GM13977 (cell line): Measurements from ENCODE around the gene KCNA10.

ENCODE experiments used
- DNase-seq: peaks from one replicate; pipeline ENCODE4 v3.0.0; 2012; ENCODE audit warnings: low spot score
- in situ Hi-C: fragments of 300-500 bp; cut with MboI; formaldehyde crosslinking; loops from one replicate; pipeline ENCODE4 v1.12.0; 2022; ENCODE audit warnings: low sequenced_read_pairs, low pct_unique_long_range_greater_than_20kb, mixed read lengths, inconsistent platforms; ENCODE audit not compliant: unreplicated experiment
- TF ChIP-seq, protein P1 (sequence below): IDR thresholded peaks from 2 replicates; pipeline ENCODE4 v1.5.1; 2012; ENCODE audit warnings: mild to moderate bottlenecking, control low read depth; ENCODE audit not compliant: insufficient read depth; ENCODE audit errors: extremely low read depth, missing control alignments

The KCNA10 gene

DNA sequence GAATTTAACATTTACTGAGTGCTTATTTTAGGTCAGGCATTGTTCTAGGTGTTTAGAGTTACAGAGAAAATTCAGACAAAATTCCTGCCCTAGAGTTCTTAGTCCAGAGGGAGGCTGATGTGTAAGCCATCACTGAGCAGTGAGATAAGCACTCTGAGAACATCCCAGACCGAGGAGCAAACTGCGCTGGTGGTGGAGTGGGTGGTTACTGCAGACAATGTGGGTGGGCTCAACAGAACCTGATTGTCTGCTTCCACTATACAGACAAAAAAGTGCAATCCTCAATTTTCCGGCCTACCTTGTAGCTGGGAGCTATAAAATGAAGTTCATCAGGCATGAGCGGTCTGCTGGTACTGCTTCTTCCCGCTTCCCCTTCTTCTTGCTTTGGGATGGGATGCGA, 44.5 kb downstream of the KCNA10 start:
- TF ChIP-seq, protein P1, sequence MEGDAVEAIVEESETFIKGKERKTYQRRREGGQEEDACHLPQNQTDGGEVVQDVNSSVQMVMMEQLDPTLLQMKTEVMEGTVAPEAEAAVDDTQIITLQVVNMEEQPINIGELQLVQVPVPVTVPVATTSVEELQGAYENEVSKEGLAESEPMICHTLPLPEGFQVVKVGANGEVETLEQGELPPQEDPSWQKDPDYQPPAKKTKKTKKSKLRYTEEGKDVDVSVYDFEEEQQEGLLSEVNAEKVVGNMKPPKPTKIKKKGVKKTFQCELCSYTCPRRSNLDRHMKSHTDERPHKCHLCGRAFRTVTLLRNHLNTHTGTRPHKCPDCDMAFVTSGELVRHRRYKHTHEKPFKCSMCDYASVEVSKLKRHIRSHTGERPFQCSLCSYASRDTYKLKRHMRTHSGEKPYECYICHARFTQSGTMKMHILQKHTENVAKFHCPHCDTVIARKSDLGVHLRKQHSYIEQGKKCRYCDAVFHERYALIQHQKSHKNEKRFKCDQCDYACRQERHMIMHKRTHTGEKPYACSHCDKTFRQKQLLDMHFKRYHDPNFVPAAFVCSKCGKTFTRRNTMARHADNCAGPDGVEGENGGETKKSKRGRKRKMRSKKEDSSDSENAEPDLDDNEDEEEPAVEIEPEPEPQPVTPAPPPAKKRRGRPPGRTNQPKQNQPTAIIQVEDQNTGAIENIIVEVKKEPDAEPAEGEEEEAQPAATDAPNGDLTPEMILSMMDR, result no peak
- in situ Hi-C loops, result no loop called here

DNA sequence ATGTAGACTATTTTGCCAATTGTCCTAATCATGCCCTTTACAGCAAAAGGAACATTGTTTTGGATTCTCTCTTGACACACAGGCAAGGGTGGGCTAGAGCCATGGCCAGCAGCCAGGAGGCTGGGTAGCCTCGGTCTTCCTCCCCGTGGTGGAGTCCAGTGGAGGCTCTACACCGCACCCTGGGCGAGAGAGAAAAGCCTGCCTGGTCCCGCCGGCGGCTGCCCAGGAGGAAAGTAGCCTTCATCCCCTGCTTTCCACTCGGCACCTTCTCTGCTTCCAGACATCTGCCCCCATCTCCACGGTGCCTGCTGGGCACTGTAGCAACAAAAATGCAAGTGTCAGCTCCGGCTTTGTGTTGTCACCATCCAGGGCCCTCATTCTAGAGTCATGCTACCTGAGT, 46.4 kb downstream of the KCNA10 start:
- TF ChIP-seq, protein P1, result no peak
- in situ Hi-C loops, result no loop called here
- no peak for DNase-seq

More for the DNA sequence above, 44.5 kb downstream of the KCNA10 start:
- DNase-seq, result no peak

DNA sequence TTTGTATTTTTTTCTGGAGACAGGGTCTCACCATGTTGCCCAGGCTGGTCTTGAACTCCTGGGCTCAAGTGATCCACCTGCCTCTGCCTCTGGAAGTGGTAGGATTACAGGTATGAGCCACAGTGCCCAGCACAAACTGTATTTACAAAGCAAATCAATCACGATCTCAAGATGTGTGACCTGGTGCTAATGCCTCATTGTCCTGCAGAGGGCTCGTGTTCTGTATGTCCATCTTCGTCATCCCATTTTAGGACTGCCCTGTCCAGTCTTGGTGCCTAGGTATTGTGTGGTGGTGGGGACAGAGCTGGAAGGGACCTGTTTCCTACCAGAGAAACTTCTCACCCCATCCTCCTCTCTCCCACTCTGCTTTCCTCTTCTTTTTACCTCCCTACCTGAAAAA, 47.8 kb downstream of the KCNA10 start:
- in situ Hi-C loops, result no loop called here

More for the DNA sequence above, 47.8 kb downstream of the KCNA10 start:
- TF ChIP-seq, protein P1, result no peak
- DNase-seq, result no peak
